WTC11 (cell line): ENCODE measurements around the gene LHX4. TPM values are rescaled to one million over a fixed set of nuclear protein-coding genes. Genes with fewer than 3 reads are reported as not detected.

Source experiments
- ATAC-seq: fragments of 200-7000 bp; cut with Tn5 transposase; 2 replicates; pipeline ENCODE4 v1.10.0; 2021; ENCODE audit warnings: mild to moderate bottlenecking, moderate library complexity
- CTCF ChIA-PET: fragments of 300-600 bp; sonication (Branson Sonifier 250); formaldehyde crosslinking; loops from one replicate; lab custom pipeline; 2021; ENCODE audit warnings: antibody characterized with exemption; lab: Charles Lee
- POLR2A ChIA-PET: fragments of 350-600 bp; sonication (Branson Sonifier 250); formaldehyde crosslinking; loops from one replicate; lab custom pipeline; 2021; ENCODE audit warnings: antibody characterized with exemption; lab: Charles Lee
- DNase-seq: peaks from one replicate; pipeline ENCODE4 v3.0.0; 2021; ENCODE audit warnings: low spot score
- H3K27ac Mint-ChIP-seq: 2 replicates; pipeline ENCODE4 v1.8.0; 2021; ENCODE audit warnings: mixed read lengths
- H3K27me3 Mint-ChIP-seq: 2 replicates; pipeline ENCODE4 v1.8.0; 2021; ENCODE audit warnings: low read depth, mild to moderate bottlenecking, moderate library complexity, mixed read lengths
- H3K36me3 Mint-ChIP-seq: 2 replicates; pipeline ENCODE4 v1.8.0; 2021; ENCODE audit warnings: mixed read lengths
- H3K4me1 Mint-ChIP-seq: 2 replicates; pipeline ENCODE4 v1.8.0; 2022; ENCODE audit warnings: mixed read lengths
- H3K4me3 Mint-ChIP-seq: 2 replicates; pipeline ENCODE4 v1.8.0; 2021; ENCODE audit warnings: mild to moderate bottlenecking, moderate library complexity, mixed read lengths
- H3K9me3 Mint-ChIP-seq: 2 replicates; pipeline ENCODE4 v1.8.0; 2021; ENCODE audit warnings: mixed read lengths
- AFF4 ChIP-seq: sonication (generic); formaldehyde crosslinking; IDR thresholded peaks from 2 replicates; pipeline ENCODE4 v1.8.1; 2023; ENCODE audit warnings: mild to moderate bottlenecking, missing genetic modification reagents, borderline replicate concordance
- E2F1 ChIP-seq: sonication (generic); formaldehyde crosslinking; IDR thresholded peaks from 2 replicates; pipeline ENCODE4 v1.8.0; 2022; ENCODE audit warnings: mild to moderate bottlenecking, missing genetic modification reagents
- E2F5 ChIP-seq: sonication (generic); formaldehyde crosslinking; IDR thresholded peaks from 2 replicates; pipeline ENCODE4 v1.8.1; 2022; ENCODE audit warnings: mild to moderate bottlenecking, moderate library complexity, missing genetic modification reagents
- EMX1 ChIP-seq: fragments of 250-450 bp; sonication (Bioruptor Pico); IDR thresholded peaks from 2 replicates; pipeline ENCODE4 v1.8.0; 2021; ENCODE audit warnings: mild to moderate bottlenecking
- FOXP1 ChIP-seq: sonication (generic); formaldehyde crosslinking; IDR thresholded peaks from 2 replicates; pipeline ENCODE4 v1.8.0; 2022; ENCODE audit warnings: missing genetic modification reagents, mild to moderate bottlenecking, moderate library complexity, borderline replicate concordance
- GRHL2 ChIP-seq: fragments of 250-450 bp; sonication (Bioruptor Pico); IDR thresholded peaks from 2 replicates; pipeline ENCODE4 v1.8.0; 2022; ENCODE audit warnings: mild to moderate bottlenecking, moderate library complexity; ENCODE audit not compliant: insufficient replicate concordance, severe bottlenecking
- IRF2 ChIP-seq: sonication (generic); formaldehyde crosslinking; IDR thresholded peaks from 2 replicates; pipeline ENCODE4 v1.8.0; 2022; ENCODE audit warnings: low read depth, missing genetic modification reagents, borderline replicate concordance
- MLX ChIP-seq: sonication (generic); formaldehyde crosslinking; IDR thresholded peaks from 2 replicates; pipeline ENCODE4 v1.8.1; 2023; ENCODE audit warnings: mild to moderate bottlenecking, missing genetic modification reagents, moderate library complexity
- NFE2L1 ChIP-seq: sonication (generic); formaldehyde crosslinking; IDR thresholded peaks from 2 replicates; pipeline ENCODE4 v1.8.1; 2023; ENCODE audit warnings: missing genetic modification reagents
- NR1H2 ChIP-seq: sonication (generic); formaldehyde crosslinking; IDR thresholded peaks from 2 replicates; pipeline ENCODE4 v1.9.0; 2021; ENCODE audit warnings: mild to moderate bottlenecking, moderate library complexity, missing genetic modification reagents
- RORB ChIP-seq: fragments of 250-450 bp; sonication (Bioruptor Pico); IDR thresholded peaks from 2 replicates; pipeline ENCODE4 v1.9.0; 2021; ENCODE audit warnings: mild to moderate bottlenecking
- USF2 ChIP-seq: sonication (generic); formaldehyde crosslinking; IDR thresholded peaks from 2 replicates; pipeline ENCODE4 v1.8.1; 2023; ENCODE audit warnings: mild to moderate bottlenecking, missing genetic modification reagents, moderate library complexity
- ZBTB43 ChIP-seq: sonication (generic); formaldehyde crosslinking; IDR thresholded peaks from 2 replicates; pipeline ENCODE4 v1.8.1; 2023; ENCODE audit warnings: mild to moderate bottlenecking, missing genetic modification reagents
- ZNF138 ChIP-seq: sonication (generic); formaldehyde crosslinking; conservative IDR thresholded peaks from 2 replicates; pipeline ENCODE4 v1.8.1; 2022; ENCODE audit warnings: mild to moderate bottlenecking, moderate library complexity, missing genetic modification reagents
- ZSCAN18 ChIP-seq: fragments of 250-450 bp; sonication (Bioruptor Pico); IDR thresholded peaks from 2 replicates; pipeline ENCODE4 v2.1.2; 2022; ENCODE audit warnings: mild to moderate bottlenecking, moderate library complexity
- total RNA-seq: library from RNA; stranded (reverse); gene quantifications from 3 replicates; pipeline ENCODE4 v1.2.3, GENCODE V29; 2021

Gene LHX4
- total RNA-seq, 1 experiment from 2014 or later = 19.2 TPM

GRCh38 chr1:180261524-180262155, 31.6 kb downstream of the LHX4 start:
- Mint-ChIP-seq H3K36me3 (peaks cover 4% of the 10 kb centered on the region; the same call in 1 of the 2 replicates), H3K4me1 (peaks cover 22% of the 10 kb centered on the region), H3K27ac (no peak overlapping the region), H3K4me3 (no peak overlapping the region), H3K27me3 (no peaks in the 10 kb centered on the region; the same call in 1 of the 2 replicates)
- POLR2A ChIA-PET = no interaction called here
- ATAC-seq (no peak), DNase-seq (no peak)
- no peak for TF ChIP-seq E2F5 (CRISPR knock-in tag)
- TF ChIP-seq, all 79 proteins: peak for 0
- CTCF ChIA-PET = interaction anchor here (0.8 to 2.7 kb wide), 6 partner anchors 9 to 154 kb away, joined by 3 to 16 read pairs (median 8); no protein-coding TSS in a partner anchor
- no peaks in the 10 kb centered on the region for H3K9me3 Mint-ChIP-seq

- H3K27me3 Mint-ChIP-seq = no peaks in the 10 kb centered on the region; the same call in 1 of the 2 replicates
- ChIA-PET CTCF (interaction anchor here (0.7 to 2.6 kb wide), 4 partner anchors 10 to 1000 kb away, joined by 3 to 16 read pairs (median 8); no protein-coding TSS in a partner anchor), POLR2A (interaction anchor here (0.7 kb wide), 1 partner anchor 8 kb away, joined by 3 read pairs; no protein-coding TSS in a partner anchor)
- no peaks in the 10 kb centered on the region for H3K9me3 Mint-ChIP-seq
- H3K4me3 Mint-ChIP-seq = no peak overlapping the region
- no peaks in the 10 kb centered on the region; the same call in 1 of the 2 replicates for H3K36me3 Mint-ChIP-seq
- no peak overlapping the region for H3K27ac Mint-ChIP-seq
- ATAC-seq = no peak
- peak; percentile 34 for TF ChIP-seq USF2 (CRISPR knock-in tag)
- TF ChIP-seq EMX1 (CRISPR knock-in tag) = no peak
- peaks cover 21% of the 10 kb centered on the region for H3K4me1 Mint-ChIP-seq
- no peak for DNase-seq
These were observed 32.8 kb downstream of the LHX4 start for GRCh38 chr1:180262628-180263488.

- no peak overlapping the region for H3K27ac Mint-ChIP-seq
- DNase-seq (no peak), ATAC-seq (peak; percentile 30)
- no peaks in the 10 kb centered on the region for H3K9me3 Mint-ChIP-seq
- POLR2A ChIA-PET = no interaction called here
- no peaks in the 10 kb centered on the region; the same call in 1 of the 2 replicates for H3K27me3 Mint-ChIP-seq
- CTCF ChIA-PET = no interaction called here
- H3K36me3 Mint-ChIP-seq = no peaks in the 10 kb centered on the region
- no peak overlapping the region for H3K4me3 Mint-ChIP-seq
- H3K4me1 Mint-ChIP-seq = peaks cover 38% of the 10 kb centered on the region
- TF ChIP-seq ZNF138 (CRISPR knock-in tag) (no peak), NR1H2 (CRISPR knock-in tag) (no peak), AFF4 (CRISPR knock-in tag) (no peak), NFE2L1 (no peak), RORB (CRISPR knock-in tag) (no peak), E2F1 (no peak), GRHL2 (CRISPR knock-in tag) (no peak), ZSCAN18 (CRISPR knock-in tag) (no peak), ZBTB43 (CRISPR knock-in tag) (no peak), MLX (no peak), FOXP1 (CRISPR knock-in tag) (no peak), IRF2 (no peak)
These were observed 34.5 kb downstream of the LHX4 start for GRCh38 chr1:180264595-180264994.
